Measurements from ENCODE around the gene MAP1B.

Gene MAP1B

GRCh38 chr5:72107131-72107900, at the start of gene MAP1B:
Gene MAP1B (plus strand): TSS chr5:72107475. CDS start chr5:72107532, 57 bp downstream.
- no peak for TF ChIP-seq CTCF (IDR thresholded peaks at IDR 0.05; ENCODE audit: insufficient read depth, low read depth, low read length, missing control alignments)
- peak within 1 kb of the TSS; percentile 18; the same call in 1 of the 2 replicates for H3K4me3 ChIP-seq (ENCODE audit: low read depth, low read length)
- DNase-seq (ENCODE audit: low read depth) = no peak

GRCh38 chr5:72057816-72058215, 49.5 kb upstream of the MAP1B start:
- no peak for DNase-seq (ENCODE audit: low read depth)
- no peak for TF ChIP-seq CTCF (IDR thresholded peaks at IDR 0.05; ENCODE audit: insufficient read depth, low read depth, low read length, missing control alignments)
- no peak overlapping the region for H3K4me3 ChIP-seq (ENCODE audit: low read depth, low read length)

- H3K4me3 ChIP-seq (ENCODE audit: low read depth, low read length) = no peak overlapping the region
- DNase-seq (ENCODE audit: low read depth) = peak; percentile 18
- TF ChIP-seq CTCF (IDR thresholded peaks at IDR 0.05; ENCODE audit: insufficient read depth, low read depth, low read length, missing control alignments) = no peak
These were observed 44.0 kb upstream of the MAP1B start for GRCh38 chr5:72063219-72063819.

- no peak overlapping the region for H3K4me3 ChIP-seq (ENCODE audit: low read depth, low read length)
- no peak for TF ChIP-seq CTCF (IDR thresholded peaks at IDR 0.05; ENCODE audit: insufficient read depth, low read depth, low read length, missing control alignments)
- DNase-seq (ENCODE audit: low read depth) = no peak
These were observed 42.3 kb upstream of the MAP1B start for GRCh38 chr5:72064801-72065570.

- DNase-seq (ENCODE audit: low read depth) = no peak
- TF ChIP-seq CTCF (IDR thresholded peaks at IDR 0.05; ENCODE audit: insufficient read depth, low read depth, low read length, missing control alignments) = no peak
These were observed 41.5 kb upstream of the MAP1B start for GRCh38 chr5:72065751-72066255.

GRCh38 chr5:72066705-72067107, 40.6 kb upstream of the MAP1B start:
- no peak overlapping the region for H3K4me3 ChIP-seq (ENCODE audit: low read depth, low read length)
- no peak for TF ChIP-seq CTCF (IDR thresholded peaks at IDR 0.05; ENCODE audit: insufficient read depth, low read depth, low read length, missing control alignments)
- no peak for DNase-seq (ENCODE audit: low read depth)

More at GRCh38 chr5:72065751-72066255, 41.5 kb upstream of the MAP1B start:
- no peak overlapping the region for H3K4me3 ChIP-seq (ENCODE audit: low read depth, low read length)
